Mononuclear cell (primary cell): ENCODE measurements around the gene MMP14. TPM values are rescaled to one million over a fixed set of nuclear protein-coding genes. Genes with fewer than 3 reads are reported as not detected.

Source experiments
- H3K27me3 ChIP-seq: 2 replicates; pipeline ENCODE4 v1.6.0; 2011; ENCODE audit warnings: low read length, control low read depth; ENCODE audit not compliant: insufficient read depth
- H3K4me1 ChIP-seq: 2 replicates; pipeline ENCODE4 v1.5.1; 2011; ENCODE audit warnings: mild to moderate bottlenecking, low read length, control low read depth; ENCODE audit not compliant: insufficient read depth
- H3K4me3 ChIP-seq: 2 replicates; pipeline ENCODE4 v1.5.1; 2011; ENCODE audit warnings: mild to moderate bottlenecking, low read length, moderate library complexity
- H3K9me3 ChIP-seq: 2 replicates; pipeline ENCODE4 v1.5.1; 2011; ENCODE audit warnings: low read depth, mild to moderate bottlenecking, control low read depth, low read length
- total RNA-seq: library from RNA; depleted of rRNA; stranded (reverse); fragments of >200 nt; gene quantifications from one replicate; pipeline ENCODE4 v1.2.3, GENCODE V29; 2012

The MMP14 gene
- total RNA-seq, 1 donor = 2.9 TPM

DNA sequence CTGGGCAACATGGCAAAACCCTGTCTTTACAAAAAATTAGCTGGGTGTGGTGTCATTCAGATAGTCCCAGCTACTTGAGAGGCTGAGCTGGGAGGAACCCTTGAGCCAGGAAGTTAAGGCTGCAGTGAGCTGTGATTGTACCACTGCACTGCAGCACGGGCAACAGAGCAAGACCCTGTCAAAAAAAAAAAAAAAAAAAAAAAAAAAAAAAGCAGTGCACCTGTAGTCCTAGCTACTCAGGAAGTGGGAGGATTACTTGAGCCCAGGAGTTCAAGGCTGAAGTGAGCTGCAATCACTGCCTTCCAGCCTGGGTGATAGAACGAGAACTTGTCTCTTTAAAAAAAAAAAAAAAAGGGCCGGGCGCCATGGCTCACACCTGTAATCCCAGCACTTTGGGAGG, 52.3 kb downstream of the MMP14 start:
- Histone ChIP-seq H3K4me1 (peaks cover 39% of the 10 kb centered on the region), H3K9me3 (no peaks in the 10 kb centered on the region), H3K27me3 (no peaks in the 10 kb centered on the region), H3K4me3 (no peak overlapping the region)

DNA sequence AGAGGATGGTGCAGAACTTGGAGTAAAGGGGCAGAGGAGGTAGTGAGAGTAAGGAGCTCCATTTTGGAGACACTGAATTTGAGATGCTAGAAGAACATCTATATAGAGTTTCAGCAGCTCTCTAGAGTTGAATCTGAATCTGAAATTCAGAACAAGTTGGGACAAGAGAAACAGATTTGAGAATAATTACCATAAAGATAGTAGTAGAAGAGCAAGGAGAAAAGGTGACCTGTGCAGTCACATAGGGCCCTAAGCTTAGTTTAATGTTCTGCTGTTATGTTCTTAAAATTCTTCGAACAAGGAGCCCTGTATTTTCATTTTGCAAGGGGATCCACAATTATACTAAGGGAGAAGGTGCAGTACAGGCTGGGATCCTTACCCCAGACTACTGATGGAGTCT, 54.0 kb downstream of the MMP14 start:
- no peak overlapping the region for H3K4me3 ChIP-seq
- no peaks in the 10 kb centered on the region for H3K9me3 ChIP-seq
- peaks cover 39% of the 10 kb centered on the region for H3K4me1 ChIP-seq
- H3K27me3 ChIP-seq = no peaks in the 10 kb centered on the region

DNA sequence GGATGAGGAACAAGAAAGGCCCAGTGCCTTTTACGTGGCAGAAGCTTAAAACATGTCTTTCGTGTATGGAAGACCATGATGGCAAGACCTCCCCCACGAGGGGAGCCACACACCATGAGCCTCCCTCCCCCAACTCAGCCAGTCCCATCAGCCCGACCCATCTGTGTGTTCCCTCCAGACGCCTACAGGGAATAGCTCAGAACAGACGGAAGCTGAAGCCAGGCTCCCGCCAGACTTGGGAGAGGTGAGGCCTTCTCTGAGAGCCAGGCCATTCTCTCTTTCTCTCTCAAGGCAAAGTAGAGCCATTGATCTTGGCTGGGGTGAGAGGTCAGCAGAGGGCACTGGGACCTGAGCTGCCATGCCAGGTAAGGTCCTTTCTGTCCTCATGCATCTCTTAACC, 56.1 kb downstream of the MMP14 start:
- Histone ChIP-seq H3K27me3 (no peaks in the 10 kb centered on the region), H3K4me1 (peaks cover 23% of the 10 kb centered on the region), H3K4me3 (no peak overlapping the region), H3K9me3 (no peaks in the 10 kb centered on the region)

DNA sequence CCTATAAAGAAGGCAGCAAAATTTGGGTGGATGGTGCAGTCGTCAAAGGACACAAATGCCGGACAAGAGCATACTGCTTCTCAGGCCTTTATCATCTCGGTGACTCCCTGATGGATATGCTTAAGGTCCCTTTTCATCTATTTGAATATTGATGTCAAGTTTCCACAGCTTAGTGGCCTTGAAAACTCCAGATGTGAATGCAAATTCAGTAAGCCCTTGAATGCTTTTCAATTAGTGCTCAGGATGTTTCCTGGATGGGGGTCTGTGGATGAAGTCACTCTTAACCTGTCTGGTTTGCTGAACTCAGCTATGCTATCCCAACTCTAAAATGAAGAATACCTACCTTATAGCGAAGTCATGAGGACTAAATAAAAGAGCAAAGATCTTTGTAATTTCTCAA, 57.3 kb downstream of the MMP14 start:
- Histone ChIP-seq H3K4me3 (no peak overlapping the region), H3K9me3 (no peaks in the 10 kb centered on the region), H3K27me3 (no peaks in the 10 kb centered on the region), H3K4me1 (peaks cover 11% of the 10 kb centered on the region)

DNA sequence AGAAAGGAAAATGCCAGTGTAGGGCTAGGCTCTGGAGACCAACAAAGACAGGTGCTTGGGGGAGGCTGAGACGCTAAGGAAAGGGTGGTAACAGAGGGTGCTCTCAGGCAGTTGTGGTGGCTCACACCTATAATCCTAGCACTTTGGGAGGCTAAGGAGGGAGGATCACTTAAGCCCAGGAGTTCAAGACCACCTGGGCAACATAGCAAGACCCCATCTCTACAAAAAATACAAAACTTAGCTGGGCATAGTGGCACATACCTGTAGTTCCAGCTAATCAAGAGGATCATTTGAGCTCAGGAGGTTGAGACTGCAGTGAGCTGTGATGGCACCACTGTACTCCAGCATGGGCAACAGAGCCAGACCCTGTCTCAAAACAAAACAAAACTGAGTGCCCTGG, 59.0 kb downstream of the MMP14 start:
- peaks cover 5% of the 10 kb centered on the region for H3K4me1 ChIP-seq
- H3K9me3 ChIP-seq = no peaks in the 10 kb centered on the region
- no peak overlapping the region for H3K4me3 ChIP-seq
- H3K27me3 ChIP-seq = no peaks in the 10 kb centered on the region

DNA sequence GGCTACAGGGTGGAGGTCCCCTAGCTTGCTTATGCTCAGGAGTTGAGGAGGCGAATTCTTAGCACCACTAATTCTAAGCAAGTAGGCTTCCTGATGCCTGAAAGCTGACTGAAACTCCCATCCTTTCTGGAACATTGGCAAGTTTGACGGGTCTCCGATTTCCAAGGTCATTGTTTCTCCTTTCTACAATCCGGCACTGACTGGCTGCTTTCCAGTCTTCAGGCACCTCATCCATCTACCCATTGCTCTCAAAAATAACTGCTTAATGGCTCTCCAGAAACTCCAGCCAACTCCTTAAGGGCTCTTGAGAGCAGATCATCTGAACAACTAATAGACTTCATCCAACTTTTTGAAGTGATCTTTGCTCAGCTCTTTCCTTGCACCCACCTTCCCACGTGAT, 60.0 kb downstream of the MMP14 start:
- Histone ChIP-seq H3K9me3 (no peaks in the 10 kb centered on the region), H3K4me3 (no peak overlapping the region), H3K27me3 (no peaks in the 10 kb centered on the region), H3K4me1 (peaks cover 5% of the 10 kb centered on the region)

DNA sequence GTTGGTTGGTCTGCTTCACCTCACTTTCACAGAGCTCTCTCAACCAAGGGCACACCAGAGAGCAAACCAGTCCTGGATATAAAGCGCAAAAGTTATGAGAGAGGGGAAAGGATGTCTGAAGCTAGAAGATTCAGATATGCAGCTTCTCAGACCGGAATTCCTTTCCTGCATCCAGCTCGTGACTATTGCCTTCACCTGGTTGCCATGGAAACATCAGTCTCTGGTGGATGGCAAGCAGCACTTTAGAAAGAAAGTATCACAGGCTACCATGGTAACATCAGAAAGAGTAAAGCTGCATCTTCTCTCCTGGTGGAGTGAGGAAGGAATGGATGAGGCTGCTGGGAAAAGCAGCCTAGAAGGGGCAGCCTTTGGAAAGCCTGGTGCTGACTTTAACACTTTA, 60.4 kb downstream of the MMP14 start:
- Histone ChIP-seq H3K4me1 (peaks cover 5% of the 10 kb centered on the region), H3K27me3 (no peaks in the 10 kb centered on the region), H3K4me3 (no peak overlapping the region), H3K9me3 (no peaks in the 10 kb centered on the region)

DNA sequence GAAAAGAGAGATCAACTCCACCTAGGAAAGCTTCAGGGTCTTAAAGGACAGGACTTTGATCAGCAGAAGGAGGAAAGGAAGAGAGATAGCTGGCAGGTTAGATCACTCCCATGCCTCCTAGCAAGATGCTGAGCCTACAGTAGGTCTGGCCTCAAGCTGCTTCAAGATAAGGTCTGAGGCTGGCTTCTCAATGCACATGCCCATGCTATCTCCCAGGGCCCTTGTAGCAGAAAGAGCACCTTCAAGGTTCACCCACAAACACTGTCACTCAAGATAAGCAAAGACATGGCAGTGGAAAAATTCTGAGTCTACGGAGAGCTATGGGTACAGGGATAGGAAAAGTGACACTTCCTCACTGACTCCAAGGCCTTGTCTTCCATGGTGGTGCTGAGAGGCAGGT, 61.0 kb downstream of the MMP14 start:
- Histone ChIP-seq H3K9me3 (no peaks in the 10 kb centered on the region), H3K4me1 (peaks cover 5% of the 10 kb centered on the region), H3K27me3 (no peaks in the 10 kb centered on the region), H3K4me3 (no peak overlapping the region)

Other genes with a start within 250 kb of the MMP14 start
- gene DAD1, start 247.4 kb upstream of the MMP14 start, total RNA-seq = 83.6 TPM
- gene ABHD4, start 238.3 kb upstream of the MMP14 start, total RNA-seq = 7.5 TPM
- not detected for gene OR6J1, start 192.2 kb upstream of the MMP14 start, total RNA-seq
- gene OXA1L, start 69.9 kb upstream of the MMP14 start, total RNA-seq = 128 TPM
- gene SLC7A7, start 21.1 kb upstream of the MMP14 start, total RNA-seq = 74.8 TPM
- gene MRPL52, start 6.7 kb upstream of the MMP14 start, total RNA-seq = 8.7 TPM
- 46.7 TPM for gene LRP10, start 35.2 kb downstream of the MMP14 start, total RNA-seq
- gene REM2, start 46.6 kb downstream of the MMP14 start, total RNA-seq = 2.1 TPM
- 122 TPM for gene RBM23, start 82.6 kb downstream of the MMP14 start, total RNA-seq
- gene PRMT5, start 92.8 kb downstream of the MMP14 start, total RNA-seq = 8.2 TPM
- 41.2 TPM for gene HAUS4, start 120.5 kb downstream of the MMP14 start, total RNA-seq
- gene AJUBA, start 146.0 kb downstream of the MMP14 start, total RNA-seq = 0.21 TPM
- gene C14orf93, start 173.6 kb downstream of the MMP14 start, total RNA-seq = 6.9 TPM
- gene PSMB5, start 198.3 kb downstream of the MMP14 start, total RNA-seq = 13.2 TPM
- not detected for gene PSMB11, start 205.6 kb downstream of the MMP14 start, total RNA-seq
- gene CDH24, start 220.9 kb downstream of the MMP14 start, total RNA-seq = 0.63 TPM